Activated T-cell treated with anti-CD3 and anti-CD28 coated beads for 1 hour (primary cell): Measurements from ENCODE around the gene OR6J1.
"Not testable (repeated sequence)": the region's sequence is repeated elsewhere in the genome, so short reads cannot be mapped to it uniquely, and the experiment has no call there.

Experiments
- DNase-seq: peaks from one replicate; pipeline ENCODE4 v3.0.0-alpha.2; 2020; ENCODE audit warnings: low read depth

The OR6J1 gene

GRCh38 chr14:22644305-22644635, at the start of gene OR6J1:
OR6J1 (minus strand) TSS chr14:22644352; CDS start chr14:22634811, 9,541 bp downstream.
- DNase-seq: no peak

- no peak for DNase-seq
Observed at GRCh38 chr14:22692194-22692593, 48.0 kb upstream of the OR6J1 start.

- DNase-seq: no peak
Observed at GRCh38 chr14:22691171-22691570, 47.0 kb upstream of the OR6J1 start.

GRCh38 chr14:22689199-22689598, 45.0 kb upstream of the OR6J1 start:
- DNase-seq: no peak

- not testable (repeated sequence) for DNase-seq
Observed at GRCh38 chr14:22687969-22688368, 43.8 kb upstream of the OR6J1 start.

- not testable (repeated sequence) for DNase-seq
Observed at GRCh38 chr14:22686176-22686611, 42.0 kb upstream of the OR6J1 start.

GRCh38 chr14:22685467-22685866, 41.3 kb upstream of the OR6J1 start:
- DNase-seq: no peak

- not testable (repeated sequence) for DNase-seq
Observed at GRCh38 chr14:22683428-22683827, 39.3 kb upstream of the OR6J1 start.

GRCh38 chr14:22678221-22678620, 34.1 kb upstream of the OR6J1 start:
- no peak for DNase-seq

- DNase-seq: not testable (repeated sequence)
Observed at GRCh38 chr14:22677551-22677950, 33.4 kb upstream of the OR6J1 start.

- DNase-seq: no peak
Observed at GRCh38 chr14:22671622-22672021, 27.5 kb upstream of the OR6J1 start.

GRCh38 chr14:22668863-22669262, 24.7 kb upstream of the OR6J1 start:
- no peak for DNase-seq

GRCh38 chr14:22668417-22668816, 24.3 kb upstream of the OR6J1 start:
- DNase-seq: no peak

- no peak for DNase-seq
Observed at GRCh38 chr14:22667881-22668280, 23.7 kb upstream of the OR6J1 start.

- no peak for DNase-seq
Observed at GRCh38 chr14:22666203-22666893, 22.2 kb upstream of the OR6J1 start.

- no peak for DNase-seq
Observed at GRCh38 chr14:22664261-22664660, 20.1 kb upstream of the OR6J1 start.

- DNase-seq: no peak
Observed at GRCh38 chr14:22660654-22661053, 16.5 kb upstream of the OR6J1 start.

GRCh38 chr14:22658946-22659345, 14.8 kb upstream of the OR6J1 start:
- DNase-seq: no peak

GRCh38 chr14:22657861-22658260, 13.7 kb upstream of the OR6J1 start:
- DNase-seq: no peak

- no peak for DNase-seq
Observed at GRCh38 chr14:22656945-22657731, 13.0 kb upstream of the OR6J1 start.

GRCh38 chr14:22656226-22656625, 12.1 kb upstream of the OR6J1 start:
- no peak for DNase-seq

GRCh38 chr14:22653012-22653621, 9.0 kb upstream of the OR6J1 start:
- peak; percentile 39 for DNase-seq

GRCh38 chr14:22651586-22651985, 7.4 kb upstream of the OR6J1 start:
- DNase-seq: no peak
